Measurements from ENCODE around the gene DYNLT2. TPM values are rescaled to one million over a fixed set of nuclear protein-coding genes. Genes with fewer than 3 reads are reported as not detected.

DYNLT2 gene
- total RNA-seq, 4 donors from 2014 or later: 0.94 to 3.1 (median 1.4) TPM

DNA sequence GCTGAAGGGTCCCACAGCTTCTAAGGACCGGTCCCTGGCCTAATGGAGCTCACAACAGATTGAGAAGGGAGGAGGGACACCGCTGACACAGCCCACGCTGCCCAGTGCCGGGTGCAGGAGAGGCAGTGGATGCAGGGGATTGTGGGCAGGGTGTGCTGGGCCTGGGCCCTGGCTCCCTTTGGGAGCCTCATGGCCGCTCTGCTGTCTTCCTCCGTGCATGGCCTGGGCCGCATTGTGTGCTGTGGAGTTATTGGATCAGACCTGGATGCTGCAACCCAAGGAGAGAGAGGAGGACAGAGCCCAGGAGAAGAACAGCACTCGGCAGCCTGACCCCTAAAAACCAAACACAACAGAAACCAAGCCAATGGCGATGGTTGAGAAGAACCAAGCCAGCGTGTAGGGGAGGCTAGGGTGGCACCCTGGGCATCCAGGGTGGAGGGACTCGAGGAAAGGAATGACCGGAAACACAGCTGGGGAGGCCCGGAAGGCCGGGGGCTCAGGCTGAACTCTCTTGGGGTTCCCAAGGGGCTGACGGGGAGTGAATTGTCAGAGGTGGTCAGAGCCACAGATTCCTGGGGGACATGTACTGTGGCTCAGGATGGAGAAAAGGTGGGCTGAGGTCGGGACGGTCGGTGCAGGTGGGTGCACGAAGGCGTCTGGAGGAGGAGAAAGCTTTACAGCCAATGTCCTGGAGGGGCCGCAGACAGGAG is 41.1 kb upstream of the DYNLT2 start:
- DNase-seq: no peak
- intact Hi-C loops (cut with DNase I): no loop called here
- Histone ChIP-seq H3K27me3 (peaks cover 0 to 14% (median 0%) of the 10 kb centered on the region in 4 donors), H3K36me3 (no peaks in the 10 kb centered on the region), H3K9me3 (no peaks in the 10 kb centered on the region), H3K27ac (no peak overlapping the region), H3K4me1 (peaks cover 0 to 23% (median 0%) of the 10 kb centered on the region in 3 donors), H3K4me3 (no peak overlapping the region)
- no peak for TF ChIP-seq CTCF (IDR thresholded peaks at IDR 0.05)
- TF ChIP-seq POLR2A (IDR thresholded peaks at IDR 0.05): no peak
- 87 to 89% methylated on average over 17 to 18 of the region's 21 CpGs for WGBS, 2 donors

DNA sequence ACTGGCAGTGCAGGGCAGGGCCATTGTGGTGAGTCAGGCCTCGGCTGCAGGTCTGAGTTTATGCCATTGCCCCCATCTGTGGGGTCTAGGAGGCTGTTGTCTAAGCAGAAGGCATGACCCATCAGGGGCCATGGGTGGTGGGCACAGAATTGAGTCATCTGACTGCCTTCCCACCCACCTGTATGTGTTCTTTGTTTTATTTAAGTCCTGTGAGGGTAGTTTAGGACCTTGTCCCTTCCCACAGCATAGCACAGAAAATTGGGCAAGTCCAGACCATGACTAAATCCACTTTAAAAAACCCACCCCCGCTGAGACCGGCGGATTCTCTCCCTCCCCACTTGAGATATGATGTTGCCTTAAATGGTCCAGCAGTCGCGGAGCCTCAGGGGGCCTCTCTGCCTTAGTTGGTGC is 40.4 kb upstream of the DYNLT2 start:
- H3K4me1 ChIP-seq: peaks cover 0 to 23% (median 0%) of the 10 kb centered on the region in 3 donors
- intact Hi-C loops (cut with DNase I): no loop called here

GRCh38 chr6:169789944-169790927 is 38.9 kb upstream of the DYNLT2 start:
- WGBS, 2 donors: 0 to 1% methylated on average over 16 to 35 of the region's 61 CpGs
- Histone ChIP-seq H3K36me3 (no peaks in the 10 kb centered on the region), H3K4me1 (peaks cover 0 to 23% (median 0%) of the 10 kb centered on the region in 3 donors), H3K9me3 (no peaks in the 10 kb centered on the region), H3K4me3 (peak overlapping the region; percentile 14 to 66 (median 42)), H3K27ac (peak overlapping the region; percentile 12 to 86 (median 74)), H3K27me3 (peaks cover 0 to 14% (median 0%) of the 10 kb centered on the region in 4 donors)
- intact Hi-C loops (cut with DNase I): no loop called here
- DNase-seq: peak; percentile 9
- TF ChIP-seq CTCF (IDR thresholded peaks at IDR 0.05) (peak; percentile 91 to 99 (median 96)), POLR2A (IDR thresholded peaks at IDR 0.05) (no peak)

More for the DNA sequence above, 40.4 kb upstream of the DYNLT2 start:
- DNase-seq: no peak
- TF ChIP-seq POLR2A (IDR thresholded peaks at IDR 0.05) (no peak), CTCF (IDR thresholded peaks at IDR 0.05) (no peak)
- no peaks in the 10 kb centered on the region for H3K9me3 ChIP-seq
- WGBS, 2 donors: 68 to 84% methylated on average over 5 to 6 of the region's 6 CpGs
- H3K4me3 ChIP-seq: no peak overlapping the region
- H3K27me3 ChIP-seq: peaks cover 0 to 14% (median 0%) of the 10 kb centered on the region in 4 donors
- no peak overlapping the region for H3K27ac ChIP-seq
- H3K36me3 ChIP-seq: no peaks in the 10 kb centered on the region

DNA sequence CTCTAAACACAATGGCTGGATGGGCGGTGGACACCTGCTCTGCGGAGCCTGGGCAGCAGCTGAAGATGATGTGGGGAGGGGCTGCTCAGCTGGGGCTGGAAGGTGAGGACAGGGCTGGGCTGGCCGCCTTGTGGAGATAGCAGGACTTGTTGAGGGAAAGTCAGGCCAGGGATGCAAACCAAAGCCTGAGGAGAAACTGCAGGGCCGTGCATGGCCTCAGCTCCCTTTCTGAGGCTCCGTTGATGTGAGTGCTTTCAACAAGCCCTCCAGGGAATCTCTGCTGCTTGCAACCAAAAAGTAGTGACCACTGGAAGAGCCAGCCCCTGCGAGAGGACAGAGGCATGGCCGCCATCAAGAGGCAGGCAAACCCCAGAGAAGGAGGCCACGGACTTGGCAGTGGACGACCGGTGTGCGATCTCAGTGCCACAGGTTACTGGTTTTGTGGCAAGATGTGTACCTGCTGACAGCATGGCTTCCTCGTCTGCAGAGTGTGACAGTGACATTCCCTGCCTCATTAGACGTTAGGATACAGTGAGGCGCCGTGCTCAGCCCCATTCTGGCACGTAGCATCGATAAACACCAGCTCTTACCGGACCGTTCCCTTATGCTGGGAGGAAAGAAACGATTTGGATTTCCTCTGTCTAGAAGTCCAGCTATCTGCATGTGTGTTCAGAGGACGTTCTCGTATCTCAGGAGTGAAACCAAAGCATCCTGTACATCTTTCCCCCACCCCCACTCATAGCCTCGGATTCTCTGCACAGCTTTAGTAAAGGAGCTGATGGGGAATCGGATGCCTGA is 38.0 kb upstream of the DYNLT2 start:
- no peak for DNase-seq

More for the DNA sequence above, 38.0 kb upstream of the DYNLT2 start:
- peaks cover 0 to 6% (median 0%) of the 10 kb centered on the region in 4 donors for H3K27me3 ChIP-seq
- H3K4me3 ChIP-seq: peak overlapping the region; percentile 14 to 66 (median 42)
- WGBS, 2 donors: 64 to 69% methylated on average over 12 to 24 of the region's 24 CpGs
- no peaks in the 10 kb centered on the region for H3K9me3 ChIP-seq
- peaks cover 0 to 23% (median 0%) of the 10 kb centered on the region in 3 donors for H3K4me1 ChIP-seq
- H3K27ac ChIP-seq: peak overlapping the region in 3 of 4 donors; percentile 65 to 86 (median 84)
- TF ChIP-seq CTCF (IDR thresholded peaks at IDR 0.05) (no peak), POLR2A (IDR thresholded peaks at IDR 0.05) (no peak)
- intact Hi-C loops (cut with DNase I): no loop called here
- no peaks in the 10 kb centered on the region for H3K36me3 ChIP-seq

Data from esophagus squamous epithelium (tissue), 5 donors.